H9 (cell line): Measurements from ENCODE around the gene UBE2Q1. TPM values are rescaled to one million over a fixed set of nuclear protein-coding genes. Genes with fewer than 3 reads are reported as not detected.

Source experiments
- DNase-seq: peaks from one replicate; pipeline ENCODE4 v3.0.0-alpha.2; 2017
- H2AFZ ChIP-seq: one replicate; pipeline ENCODE4 v1.6.1; 2013; ENCODE audit warnings: mild to moderate bottlenecking, low read length, control low read depth, moderate library complexity
- H2AK5ac ChIP-seq: 2 replicates; pipeline ENCODE4 v1.6.1; 2013; ENCODE audit warnings: low read length, control low read depth, mixed read lengths; ENCODE audit not compliant: insufficient read length
- H2BK120ac ChIP-seq: one replicate; pipeline ENCODE4 v1.6.1; 2013; ENCODE audit warnings: low read depth, mild to moderate bottlenecking, low read length, control low read depth, inconsistent platforms; ENCODE audit not compliant: poor library complexity, severe bottlenecking
- H2BK12ac ChIP-seq: 2 replicates; pipeline ENCODE4 v1.6.1; 2013; ENCODE audit warnings: low read length, control low read depth, mixed read lengths, low read depth; ENCODE audit not compliant: insufficient read length
- H2BK15ac ChIP-seq: 2 replicates; pipeline ENCODE4 v1.6.1; 2013; ENCODE audit warnings: low read depth, low read length, control low read depth
- H2BK20ac ChIP-seq: one replicate; pipeline ENCODE4 v1.6.1; 2013; ENCODE audit warnings: low read depth, mild to moderate bottlenecking, low read length, control low read depth, inconsistent platforms; ENCODE audit not compliant: poor library complexity, severe bottlenecking
- H2BK5ac ChIP-seq: 2 replicates; pipeline ENCODE4 v1.6.1; 2013; ENCODE audit warnings: low read length, control low read depth, mixed read lengths; ENCODE audit not compliant: insufficient read length
- H3K14ac ChIP-seq: 2 replicates; pipeline ENCODE4 v1.6.1; 2013; ENCODE audit warnings: low read length, control low read depth; ENCODE audit not compliant: insufficient read depth
- H3K18ac ChIP-seq: 2 replicates; pipeline ENCODE4 v1.6.1; 2013; ENCODE audit warnings: low read depth, mild to moderate bottlenecking, mixed read lengths, low read length, control low read depth; ENCODE audit not compliant: insufficient read length
- H3K23ac ChIP-seq: 2 replicates; pipeline ENCODE4 v1.6.1; 2013; ENCODE audit warnings: low read length, control low read depth, mixed read lengths, low read depth; ENCODE audit not compliant: insufficient read length
- H3K23me2 ChIP-seq: 2 replicates; pipeline ENCODE4 v1.6.1; 2013; ENCODE audit warnings: low read depth, mild to moderate bottlenecking, mixed read lengths, low read length, control low read depth; ENCODE audit not compliant: insufficient read length, poor library complexity, severe bottlenecking
- H3K27ac ChIP-seq: 2 replicates; pipeline ENCODE4 v1.5.1; 2013; ENCODE audit warnings: low read length, control low read depth, mixed read lengths, low read depth; ENCODE audit not compliant: insufficient read length
- H3K27me3 ChIP-seq: 2 replicates; pipeline ENCODE4 v1.6.1; 2013; ENCODE audit warnings: low read length, control low read depth, inconsistent platforms; ENCODE audit not compliant: insufficient read depth
- H3K4ac ChIP-seq: 2 replicates; pipeline ENCODE4 v1.6.1; 2013; ENCODE audit warnings: low read depth, mild to moderate bottlenecking, control low read depth, inconsistent platforms, low read length, moderate library complexity
- H3K4me1 ChIP-seq: 2 replicates; pipeline ENCODE4 v1.6.1; 2013; ENCODE audit warnings: low read length, control low read depth, inconsistent platforms; ENCODE audit not compliant: insufficient read depth
- H3K4me2 ChIP-seq: 2 replicates; pipeline ENCODE4 v1.6.1; 2013; ENCODE audit warnings: low read length, control low read depth, mixed read lengths; ENCODE audit not compliant: insufficient read length, insufficient read depth
- H3K56ac ChIP-seq: 2 replicates; pipeline ENCODE4 v1.6.1; 2013; ENCODE audit warnings: low read depth, mild to moderate bottlenecking, mixed read lengths, low read length, control low read depth; ENCODE audit not compliant: insufficient read length
- H3K79me1 ChIP-seq: 2 replicates; pipeline ENCODE4 v1.6.1; 2013; ENCODE audit warnings: low read depth, mild to moderate bottlenecking, moderate library complexity, low read length, control low read depth, inconsistent platforms; ENCODE audit not compliant: insufficient read depth, poor library complexity, severe bottlenecking
- H3K79me2 ChIP-seq: 2 replicates; pipeline ENCODE4 v1.6.1; 2013; ENCODE audit warnings: low read length, control low read depth, inconsistent platforms; ENCODE audit not compliant: insufficient read depth
- H3K9ac ChIP-seq: 2 replicates; pipeline ENCODE4 v1.6.1; 2013; ENCODE audit warnings: low read length, control low read depth, mixed read lengths; ENCODE audit not compliant: insufficient read length; ENCODE audit errors: extremely low read depth
- H3K9me3 ChIP-seq: one replicate; pipeline ENCODE4 v1.6.1; 2013; ENCODE audit warnings: low read depth, low read length, inconsistent platforms; ENCODE audit not compliant: control insufficient read depth
- H3T11ph ChIP-seq: one replicate; pipeline ENCODE4 v1.6.1; 2013; ENCODE audit warnings: mild to moderate bottlenecking, low read length, control low read depth, inconsistent platforms
- H4K20me1 ChIP-seq: one replicate; pipeline ENCODE4 v1.6.1; 2013; ENCODE audit not compliant: control insufficient read depth, insufficient read length, insufficient read depth
- H4K5ac ChIP-seq: 2 replicates; pipeline ENCODE4 v1.6.1; 2013; ENCODE audit warnings: low read depth, mild to moderate bottlenecking, mixed read lengths, low read length, control low read depth; ENCODE audit not compliant: insufficient read length
- H4K8ac ChIP-seq: replicated peaks from 2 replicates; pipeline ENCODE4 v1.6.1; 2013; ENCODE audit warnings: low read length, control low read depth, mixed read lengths, low read depth; ENCODE audit not compliant: insufficient read length
- H4K91ac ChIP-seq: 2 replicates; pipeline ENCODE4 v1.6.1; 2013; ENCODE audit warnings: low read depth, mild to moderate bottlenecking, moderate library complexity, mixed read lengths, low read length, control low read depth; ENCODE audit not compliant: insufficient read length
- H3K27ac Mint-ChIP-seq, 3 experiments: 2 replicates in 2 of 3; 3 replicates in 1 of 3; pipeline ENCODE4 v1.8.0; 2020 to 2021; ENCODE audit warnings: mixed read lengths in 3 of 3, mild to moderate bottlenecking in 1 of 3, moderate library complexity in 1 of 3
- H3K27me3 Mint-ChIP-seq: 2 replicates; pipeline ENCODE4 v1.8.0; 2021; ENCODE audit warnings: low read depth, mild to moderate bottlenecking, moderate library complexity, mixed read lengths
- H3K36me3 Mint-ChIP-seq, 3 experiments: 2 replicates in 2 of 3; 3 replicates in 1 of 3; pipeline ENCODE4 v1.8.0; 2020 to 2021; ENCODE audit warnings: low read depth in 3 of 3, mixed read lengths in 3 of 3; ENCODE audit not compliant: insufficient read depth in 1 of 3
- H3K4me1 Mint-ChIP-seq, 2 experiments: 2 replicates each; pipeline ENCODE4 v1.8.0; 2020; ENCODE audit warnings: mixed read lengths in 2 of 2
- H3K4me3 Mint-ChIP-seq, 2 experiments: 2 replicates in 1 of 2; 3 replicates in 1 of 2; pipeline ENCODE4 v1.8.0; 2020 to 2021; ENCODE audit warnings: mild to moderate bottlenecking in 2 of 2, mixed read lengths in 2 of 2, moderate library complexity in 1 of 2
- H3K9me3 Mint-ChIP-seq, 2 experiments: 2 replicates in 1 of 2; 3 replicates in 1 of 2; pipeline ENCODE4 v1.8.0; 2020; ENCODE audit warnings: mild to moderate bottlenecking in 2 of 2, mixed read lengths in 2 of 2, moderate library complexity in 1 of 2
- total RNA-seq: library from RNA; stranded (reverse); gene quantifications from 2 replicates; pipeline ENCODE4 v1.2.1, GENCODE V29; 2021
- TF ChIP-seq, protein P1 (sequence below): fragments of 200-600 bp; sonication (generic); conservative IDR thresholded peaks from 3 replicates; pipeline ENCODE4 v1.8.0; 2021; ENCODE audit warnings: antibody characterized with exemption, mild to moderate bottlenecking

Gene UBE2Q1
- total RNA-seq, 1 experiment from 2014 or later, result 108 TPM

DNA sequence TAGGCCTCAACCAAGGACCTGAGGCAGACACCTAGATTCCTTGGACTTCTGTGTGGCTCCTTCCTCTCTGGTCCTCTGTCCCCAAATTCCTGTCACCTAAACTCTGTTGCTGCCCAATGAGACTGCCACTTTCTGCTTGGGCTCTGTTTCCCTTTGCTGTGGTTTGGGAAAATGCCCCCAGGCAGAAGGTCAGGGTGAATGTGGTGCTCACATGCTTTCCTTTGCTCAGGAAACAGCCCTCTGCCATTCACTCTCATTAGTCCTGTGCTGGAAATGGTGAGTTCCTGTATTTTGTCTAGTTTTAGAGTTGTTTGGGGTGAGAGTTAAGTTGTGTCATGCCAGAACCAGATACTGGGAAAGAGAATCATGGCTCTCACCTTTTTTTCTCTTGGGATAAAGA, 33.6 kb downstream of the UBE2Q1 start:
- no peaks in the 10 kb centered on the region for H3K27me3 ChIP-seq
- H3K27me3 Mint-ChIP-seq, result peaks cover 9% of the 10 kb centered on the region
- H3K14ac ChIP-seq, result no peak overlapping the region

More for the DNA sequence above, 33.6 kb downstream of the UBE2Q1 start:
- Histone ChIP-seq H2BK120ac (no peak overlapping the region), H3K4me1 (no peaks in the 10 kb centered on the region), H4K8ac (no peak overlapping the region), H2BK15ac (no peak overlapping the region), H2BK5ac (no peak overlapping the region), H3K18ac (no peak overlapping the region), H2AK5ac (no peak overlapping the region), H2BK12ac (no peak overlapping the region), H4K5ac (no peak overlapping the region), H3K9ac (no peak overlapping the region), H3K79me1 (no peaks in the 10 kb centered on the region), H3K27ac (no peak overlapping the region), H2BK20ac (no peak overlapping the region), H3K4me2 (no peak overlapping the region), H3K9me3 (no peaks in the 10 kb centered on the region), H4K20me1 (no peaks in the 10 kb centered on the region), H3K56ac (no peak overlapping the region), H3K79me2 (no peaks in the 10 kb centered on the region), H3K23me2 (no peaks in the 10 kb centered on the region), H3T11ph (no peak overlapping the region), H3K4ac (no peak overlapping the region), H4K91ac (no peak overlapping the region), H3K23ac (no peak overlapping the region), H2AFZ (no peak overlapping the region)
- H3K27ac Mint-ChIP-seq, result no peak overlapping the region
- H3K4me3 Mint-ChIP-seq, result no peak overlapping the region
- no peaks in the 10 kb centered on the region for H3K36me3 Mint-ChIP-seq
- H3K9me3 Mint-ChIP-seq, result no peaks in the 10 kb centered on the region
- TF ChIP-seq, protein P1, sequence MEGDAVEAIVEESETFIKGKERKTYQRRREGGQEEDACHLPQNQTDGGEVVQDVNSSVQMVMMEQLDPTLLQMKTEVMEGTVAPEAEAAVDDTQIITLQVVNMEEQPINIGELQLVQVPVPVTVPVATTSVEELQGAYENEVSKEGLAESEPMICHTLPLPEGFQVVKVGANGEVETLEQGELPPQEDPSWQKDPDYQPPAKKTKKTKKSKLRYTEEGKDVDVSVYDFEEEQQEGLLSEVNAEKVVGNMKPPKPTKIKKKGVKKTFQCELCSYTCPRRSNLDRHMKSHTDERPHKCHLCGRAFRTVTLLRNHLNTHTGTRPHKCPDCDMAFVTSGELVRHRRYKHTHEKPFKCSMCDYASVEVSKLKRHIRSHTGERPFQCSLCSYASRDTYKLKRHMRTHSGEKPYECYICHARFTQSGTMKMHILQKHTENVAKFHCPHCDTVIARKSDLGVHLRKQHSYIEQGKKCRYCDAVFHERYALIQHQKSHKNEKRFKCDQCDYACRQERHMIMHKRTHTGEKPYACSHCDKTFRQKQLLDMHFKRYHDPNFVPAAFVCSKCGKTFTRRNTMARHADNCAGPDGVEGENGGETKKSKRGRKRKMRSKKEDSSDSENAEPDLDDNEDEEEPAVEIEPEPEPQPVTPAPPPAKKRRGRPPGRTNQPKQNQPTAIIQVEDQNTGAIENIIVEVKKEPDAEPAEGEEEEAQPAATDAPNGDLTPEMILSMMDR, result no peak
- DNase-seq, result no peak
- no peaks in the 10 kb centered on the region for H3K4me1 Mint-ChIP-seq
